SK-N-MC (cell line): ENCODE results near the gene CARMIL1.

Experiments used
- EZH2 ChIP-seq: fragments of 200-600 bp; sonication (generic); IDR thresholded peaks from one replicate; pipeline ENCODE4 v1.6.1; 2017; ENCODE audit warnings: antibody characterized with exemption
- POLR2AphosphoS5 ChIP-seq: IDR thresholded peaks from 2 replicates; pipeline ENCODE4 v1.6.1; 2012; ENCODE audit warnings: mild to moderate bottlenecking, low read depth, low read length, borderline replicate concordance

DNA sequence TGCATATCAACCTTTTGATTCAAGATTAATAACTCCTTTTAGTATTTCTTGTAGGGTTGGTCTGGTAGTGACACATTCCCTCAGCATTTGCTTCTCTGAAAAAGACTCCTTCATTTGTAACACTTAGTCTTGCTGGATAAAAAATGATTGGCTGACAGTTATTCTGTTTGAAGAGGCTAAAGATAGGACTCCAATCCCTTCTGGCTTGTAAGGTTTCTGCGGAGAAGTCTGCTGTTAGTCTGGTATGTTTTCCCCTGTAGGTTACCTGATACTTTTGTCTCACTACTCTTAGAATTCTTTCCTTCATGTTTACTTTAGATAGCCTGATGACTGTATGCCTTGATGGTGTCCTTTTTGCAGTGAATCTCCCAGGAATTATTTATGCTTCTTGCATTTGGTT lies 96.0 kb downstream of the CARMIL1 start:
- TF ChIP-seq EZH2 (no peak), POLR2AphosphoS5 (no peak)
